Trophoblast cell (in vitro differentiated cells and primary cell): Measurements from ENCODE around the gene NAGS.
A peak's percentile ranks its signal among the peaks of the same experiment; 100 is the strongest.
"Not testable (repeated sequence)": the region's sequence is repeated elsewhere in the genome, so short reads cannot be mapped to it uniquely, and the experiment has no call there.

Experiments used
- DNase-seq, 2 donors: peaks; one replicate each; pipeline ENCODE4 v3.0.0-alpha.2; 2016
- H2AFZ ChIP-seq: 2 replicates; pipeline ENCODE4 v1.6.1; 2013; ENCODE audit warnings: low read length, moderate library complexity, mild to moderate bottlenecking; ENCODE audit not compliant: insufficient read depth, poor library complexity
- H2AK5ac ChIP-seq: 2 replicates; pipeline ENCODE4 v1.6.1; 2013; ENCODE audit warnings: mild to moderate bottlenecking, low read length
- H2BK120ac ChIP-seq: 2 replicates; pipeline ENCODE4 v1.6.1; 2013; ENCODE audit warnings: low read length, mild to moderate bottlenecking, moderate library complexity; ENCODE audit not compliant: insufficient read depth, poor library complexity
- H2BK12ac ChIP-seq: 2 replicates; pipeline ENCODE4 v1.6.1; 2013; ENCODE audit warnings: mild to moderate bottlenecking, low read length, moderate library complexity
- H2BK5ac ChIP-seq: 2 replicates; pipeline ENCODE4 v1.6.1; 2013; ENCODE audit warnings: low read length, low read depth, moderate library complexity, mild to moderate bottlenecking; ENCODE audit not compliant: poor library complexity
- H3K14ac ChIP-seq: 2 replicates; pipeline ENCODE4 v1.6.1; 2013; ENCODE audit warnings: mild to moderate bottlenecking, low read length
- H3K18ac ChIP-seq: 2 replicates; pipeline ENCODE4 v1.6.1; 2013; ENCODE audit warnings: mild to moderate bottlenecking, low read length
- H3K23ac ChIP-seq: 2 replicates; pipeline ENCODE4 v1.6.1; 2013; ENCODE audit warnings: low read length
- H3K27ac ChIP-seq: 2 replicates; pipeline ENCODE4 v1.5.1; 2013; ENCODE audit warnings: low read depth, mild to moderate bottlenecking, inconsistent platforms, low read length, moderate library complexity
- H3K27me3 ChIP-seq: 2 replicates; pipeline ENCODE4 v1.6.1; 2013; ENCODE audit warnings: inconsistent platforms, mild to moderate bottlenecking, low read length, moderate library complexity; ENCODE audit not compliant: insufficient read depth
- H3K36me3 ChIP-seq, 2 experiments: 1 replicate in 1 of 2; 2 replicates in 1 of 2; pipeline ENCODE4 v1.6.1; 2013; ENCODE audit warnings: low read length in 2 of 2, mild to moderate bottlenecking in 2 of 2, moderate library complexity in 1 of 2; ENCODE audit not compliant: insufficient read depth in 2 of 2, control insufficient read depth in 1 of 2
- H3K4ac ChIP-seq: 2 replicates; pipeline ENCODE4 v1.6.1; 2013; ENCODE audit warnings: low read depth, mild to moderate bottlenecking, low read length, moderate library complexity
- H3K4me1 ChIP-seq, 2 experiments: 1 replicate in 1 of 2; 2 replicates in 1 of 2; pipeline ENCODE4 v1.6.1; 2013; ENCODE audit warnings: low read length in 2 of 2, mild to moderate bottlenecking in 2 of 2, moderate library complexity in 1 of 2; ENCODE audit not compliant: insufficient read depth in 2 of 2, control insufficient read depth in 1 of 2
- H3K4me2 ChIP-seq: 2 replicates; pipeline ENCODE4 v1.6.1; 2013; ENCODE audit warnings: inconsistent platforms, mild to moderate bottlenecking, low read length, moderate library complexity
- H3K4me3 ChIP-seq: 2 replicates; pipeline ENCODE4 v1.5.1; 2013; ENCODE audit warnings: mild to moderate bottlenecking, low read depth, low read length, inconsistent platforms
- H3K79me1 ChIP-seq: one replicate; pipeline ENCODE4 v1.6.1; 2013; ENCODE audit warnings: low read length
- H3K79me2 ChIP-seq: 2 replicates; pipeline ENCODE4 v1.6.1; 2013; ENCODE audit warnings: low read length, mild to moderate bottlenecking; ENCODE audit not compliant: control insufficient read depth, insufficient read depth, poor library complexity
- H3K9ac ChIP-seq: 2 replicates; pipeline ENCODE4 v1.6.1; 2013; ENCODE audit warnings: mild to moderate bottlenecking, low read length
- H3K9me3 ChIP-seq: 2 replicates; pipeline ENCODE4 v1.6.1; 2013; ENCODE audit warnings: low read depth, mild to moderate bottlenecking, control low read depth, inconsistent platforms, low read length; ENCODE audit not compliant: insufficient read depth
- H4K12ac ChIP-seq: 2 replicates; pipeline ENCODE4 v1.6.1; 2013; ENCODE audit warnings: low read depth, mild to moderate bottlenecking, low read length, moderate library complexity
- H4K8ac ChIP-seq: 2 replicates; pipeline ENCODE4 v1.6.1; 2013; ENCODE audit warnings: low read depth, mild to moderate bottlenecking, low read length, moderate library complexity
- H4K91ac ChIP-seq: one replicate; pipeline ENCODE4 v1.6.1; 2013; ENCODE audit warnings: low read depth, mild to moderate bottlenecking, low read length, moderate library complexity
- WGBS: extraction: QIAGEN DNeasy Blood & Tissue Kit; methylation state at CpG from one replicate; pipeline ENCODE4 v1.1.7; 2013; ENCODE audit warnings: missing lambda C conversion rate; ENCODE audit not compliant: insufficient read length, insufficient coverage; ENCODE audit errors: extremely low coverage; 5-methylcytosine and 5-hydroxymethylcytosine counted together

NAGS gene

DNA sequence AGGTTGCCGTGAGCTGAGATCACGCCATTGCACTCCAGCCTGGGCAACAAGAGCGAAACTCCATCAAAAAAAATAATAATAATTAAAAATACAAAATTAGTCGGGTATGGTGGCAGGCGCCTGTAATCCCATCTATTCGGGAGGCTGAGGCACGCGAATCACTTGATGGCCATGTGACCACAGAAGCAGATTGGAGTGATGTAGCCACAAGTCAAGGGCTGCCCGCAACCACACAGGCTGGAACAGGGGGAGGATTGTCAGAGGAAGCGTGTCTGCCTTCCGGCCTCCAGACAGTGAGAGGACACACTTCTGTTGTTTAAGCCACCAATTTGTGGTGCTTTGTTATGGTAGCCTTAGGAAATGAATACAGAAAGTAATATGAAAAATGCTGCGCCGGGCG lies 11.8 kb upstream of the NAGS start:
- Histone ChIP-seq H3K18ac (no peak overlapping the region), H2BK12ac (no peak overlapping the region), H3K14ac (no peak overlapping the region), H2BK120ac (no peak overlapping the region), H2BK5ac (no peak overlapping the region), H2AFZ (no peak overlapping the region), H4K91ac (no peak overlapping the region), H4K8ac (no peak overlapping the region), H3K4me1 (peaks cover 2% of the 10 kb centered on the region in 2 experiments), H4K12ac (no peak overlapping the region), H3K9ac (no peak overlapping the region), H3K27me3 (no peaks in the 10 kb centered on the region), H3K23ac (no peak overlapping the region), H2AK5ac (no peak overlapping the region), H3K9me3 (no peaks in the 10 kb centered on the region), H3K79me1 (no peaks in the 10 kb centered on the region), H3K79me2 (no peaks in the 10 kb centered on the region), H3K36me3 (no peaks in the 10 kb centered on the region), H3K4me2 (no peak overlapping the region), H3K4ac (no peak overlapping the region), H3K27ac (no peak overlapping the region), H3K4me3 (no peak overlapping the region)
- WGBS, result no CpG with 5 or more reads among the region's 14 CpGs
- no peak for DNase-seq

GRCh38 chr17:43994272-43995149 lies 9.9 kb upstream of the NAGS start:
- H3K27ac ChIP-seq, result no peak overlapping the region
- H3K4me2 ChIP-seq, result peak overlapping the region; percentile 65
- no peaks in the 10 kb centered on the region for H3K79me2 ChIP-seq
- no peak overlapping the region for H2BK120ac ChIP-seq
- no peak overlapping the region for H2BK5ac ChIP-seq
- no CpG with 5 or more reads among the region's 52 CpGs for WGBS
- no peaks in the 10 kb centered on the region for H3K36me3 ChIP-seq
- peak; percentile 37 to 78 for DNase-seq
- no peaks in the 10 kb centered on the region for H3K9me3 ChIP-seq
- H2BK12ac ChIP-seq, result no peak overlapping the region
- no peak overlapping the region for H2AK5ac ChIP-seq
- H2AFZ ChIP-seq, result peak overlapping the region; percentile 50
- no peak overlapping the region for H3K14ac ChIP-seq
- H3K23ac ChIP-seq, result no peak overlapping the region
- no peak overlapping the region for H4K91ac ChIP-seq
- H3K4ac ChIP-seq, result no peak overlapping the region
- no peak overlapping the region for H3K18ac ChIP-seq
- H3K9ac ChIP-seq, result peak overlapping the region; percentile 31
- peaks cover 2% of the 10 kb centered on the region in 2 experiments for H3K4me1 ChIP-seq
- H3K79me1 ChIP-seq, result no peaks in the 10 kb centered on the region
- no peaks in the 10 kb centered on the region for H3K27me3 ChIP-seq
- H3K4me3 ChIP-seq, result no peak overlapping the region
- H4K8ac ChIP-seq, result no peak overlapping the region
- no peak overlapping the region for H4K12ac ChIP-seq

- H4K91ac ChIP-seq, result no peak overlapping the region
- H3K4me2 ChIP-seq, result peak overlapping the region; percentile 65
- no peak for DNase-seq
- H3K4me1 ChIP-seq, result peaks cover 2% of the 10 kb centered on the region in 2 experiments
- H2BK12ac ChIP-seq, result no peak overlapping the region
- H3K18ac ChIP-seq, result no peak overlapping the region
- no peak overlapping the region for H3K23ac ChIP-seq
- H3K27ac ChIP-seq, result no peak overlapping the region
- no peaks in the 10 kb centered on the region for H3K79me1 ChIP-seq
- H3K9ac ChIP-seq, result no peak overlapping the region
- H3K36me3 ChIP-seq, result no peaks in the 10 kb centered on the region
- no peaks in the 10 kb centered on the region for H3K9me3 ChIP-seq
- no peak overlapping the region for H2BK120ac ChIP-seq
- H4K12ac ChIP-seq, result no peak overlapping the region
- H3K27me3 ChIP-seq, result no peaks in the 10 kb centered on the region
- no peak overlapping the region for H2BK5ac ChIP-seq
- H4K8ac ChIP-seq, result no peak overlapping the region
- no peak overlapping the region for H3K4ac ChIP-seq
- no peaks in the 10 kb centered on the region for H3K79me2 ChIP-seq
- H2AFZ ChIP-seq, result no peak overlapping the region
- H3K14ac ChIP-seq, result no peak overlapping the region
- H3K4me3 ChIP-seq, result no peak overlapping the region
- no peak overlapping the region for H2AK5ac ChIP-seq
- no CpG with 5 or more reads among the region's 12 CpGs for WGBS
Observed at GRCh38 chr17:43995150-43995471, 9.3 kb upstream of the NAGS start.

DNA sequence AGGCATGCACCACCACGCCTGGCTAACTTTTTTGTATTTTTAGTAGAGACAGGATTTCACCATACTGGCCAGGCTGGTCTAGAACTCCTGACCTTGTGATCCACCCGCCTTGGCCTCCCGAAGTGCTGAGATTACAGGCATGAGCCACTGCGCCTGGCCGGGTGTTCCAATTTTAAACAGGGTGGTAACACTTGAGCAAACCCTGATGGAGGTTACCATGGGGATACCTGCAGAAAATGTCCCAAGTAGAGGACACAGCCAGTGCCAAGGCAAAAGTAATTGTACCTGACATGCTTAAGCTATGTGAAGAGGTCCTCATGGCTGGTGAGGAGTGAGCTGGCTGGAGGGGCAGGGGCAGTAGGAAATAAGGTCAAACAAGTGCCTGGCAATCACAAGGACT lies 7.2 kb upstream of the NAGS start:
- not testable (repeated sequence) for H3K9me3 ChIP-seq, H2BK5ac ChIP-seq, H3K4me1 ChIP-seq, H2AFZ ChIP-seq, H3K27ac ChIP-seq, H3K23ac ChIP-seq, H4K12ac ChIP-seq, H2BK12ac ChIP-seq, H3K27me3 ChIP-seq, H3K79me2 ChIP-seq, H3K18ac ChIP-seq, H4K91ac ChIP-seq, H3K36me3 ChIP-seq, H3K9ac ChIP-seq, H4K8ac ChIP-seq, H3K4me3 ChIP-seq, H3K4me2 ChIP-seq, H2AK5ac ChIP-seq, H2BK120ac ChIP-seq, H3K79me1 ChIP-seq, DNase-seq, H3K4ac ChIP-seq, H3K14ac ChIP-seq
- WGBS, result no CpG with 5 or more reads among the region's 5 CpGs
